HG03196 (cell line): ENCODE data around the gene GTPBP4.

ENCODE experiments used
- ATAC-seq: cut with Tn5 transposase; IDR thresholded peaks from one replicate; pipeline ENCODE4 v1.9.1; 2021; ENCODE audit not compliant: unreplicated experiment

Gene GTPBP4

GRCh38 chr10:987870-988666 is at the start of gene GTPBP4:
Gene GTPBP4, plus strand, starts transcription at chr10:988434. Its CDS starts 46 bp downstream, at chr10:988480.
- peak; percentile 97 for ATAC-seq

DNA sequence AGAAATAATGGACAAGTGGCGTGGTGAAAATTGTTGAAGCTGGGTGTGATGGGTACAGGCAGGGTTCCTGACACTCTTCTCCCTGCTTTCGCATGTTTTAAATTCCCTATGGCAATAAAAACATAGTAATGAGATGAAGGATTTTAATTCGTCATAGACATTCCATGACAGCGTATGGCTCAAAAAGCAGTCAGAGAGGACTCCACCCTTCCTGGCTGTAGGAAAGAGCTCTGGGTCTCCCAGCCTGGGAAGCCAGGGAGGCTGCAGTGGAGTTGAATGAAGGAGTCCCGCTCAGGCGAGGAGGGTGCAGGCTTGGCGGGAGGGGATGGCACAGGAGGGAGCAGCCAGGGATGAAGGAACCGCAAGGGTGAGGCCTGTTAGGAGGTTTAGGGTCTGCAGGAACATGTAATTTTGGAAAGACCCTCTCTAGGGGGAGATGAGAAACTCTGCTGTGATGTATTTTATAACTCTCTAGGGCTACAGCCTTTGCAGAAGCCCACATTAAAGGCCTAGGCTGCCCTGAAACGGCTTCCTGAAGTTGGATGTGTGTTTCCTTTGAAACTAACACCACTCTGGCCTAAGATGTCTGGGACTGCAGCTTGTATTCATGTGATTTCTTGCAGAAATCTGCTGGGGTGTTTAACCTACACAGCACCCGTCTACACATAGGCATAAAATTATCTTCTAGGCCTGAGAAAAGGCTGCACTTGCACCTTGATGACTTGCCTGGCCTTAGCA is 49.1 kb upstream of the GTPBP4 start:
- no peak for ATAC-seq

- ATAC-seq = peak; percentile 40
These were observed 44.8 kb upstream of the GTPBP4 start for GRCh38 chr10:943334-944033.

DNA sequence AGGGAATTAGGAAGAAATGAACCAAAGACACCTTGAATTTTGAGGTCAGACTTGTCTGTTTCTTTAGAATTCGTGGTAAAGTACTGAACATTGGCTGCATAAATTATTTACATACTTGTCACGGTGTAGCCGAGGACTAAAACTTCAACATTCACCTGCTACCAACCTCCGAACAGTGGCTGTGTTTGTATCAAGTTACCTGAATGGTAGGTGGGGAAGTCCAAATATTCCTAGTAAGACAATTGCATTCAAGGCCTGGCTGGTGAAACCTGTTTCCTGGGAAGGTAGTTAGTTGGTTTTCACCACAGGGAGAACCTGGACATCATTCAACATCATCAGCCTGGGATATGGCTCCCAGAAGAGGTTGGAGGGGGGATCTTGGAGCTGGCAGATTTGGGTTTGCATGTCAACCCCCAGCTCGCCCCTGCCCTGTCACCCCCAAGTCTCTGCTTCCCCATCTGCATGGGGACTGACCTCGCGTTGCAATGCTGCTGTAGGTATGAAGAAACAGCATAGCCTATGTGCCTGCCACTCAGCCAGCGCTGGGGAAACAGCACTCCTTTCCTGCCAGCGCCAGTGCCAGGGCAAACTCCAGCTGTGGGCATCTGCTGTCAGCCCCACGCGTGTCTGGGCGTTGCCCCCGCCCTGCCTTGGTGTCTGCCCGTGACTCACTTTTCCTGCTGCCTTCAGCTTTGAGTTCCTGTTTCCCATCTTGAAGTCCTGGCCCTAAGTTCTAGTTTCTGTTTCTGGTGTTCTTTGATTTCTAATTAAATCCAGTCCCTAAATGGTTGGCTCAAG is 44.0 kb upstream of the GTPBP4 start:
- ATAC-seq = no peak

GRCh38 chr10:945778-946177 is 42.5 kb upstream of the GTPBP4 start:
- ATAC-seq = no peak

DNA sequence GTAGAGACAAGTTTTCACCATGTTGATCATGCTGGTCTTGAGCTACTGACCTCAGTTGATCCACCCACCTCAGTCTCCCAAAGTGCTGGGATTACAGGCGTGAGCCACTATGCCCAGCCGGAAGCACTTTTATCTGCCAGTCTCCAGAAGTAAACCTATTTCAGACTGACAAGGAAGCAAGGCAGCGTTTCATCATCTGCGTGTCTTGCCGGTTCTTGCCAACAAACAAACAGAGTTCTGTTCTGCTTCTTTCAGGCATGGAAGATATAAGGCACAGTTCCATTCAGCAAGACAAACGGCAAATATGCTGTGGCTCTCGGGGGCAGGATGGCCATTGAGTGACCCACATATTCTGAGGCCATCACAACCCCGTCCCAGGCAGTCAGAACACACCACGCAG is 41.2 kb upstream of the GTPBP4 start:
- no peak for ATAC-seq

DNA sequence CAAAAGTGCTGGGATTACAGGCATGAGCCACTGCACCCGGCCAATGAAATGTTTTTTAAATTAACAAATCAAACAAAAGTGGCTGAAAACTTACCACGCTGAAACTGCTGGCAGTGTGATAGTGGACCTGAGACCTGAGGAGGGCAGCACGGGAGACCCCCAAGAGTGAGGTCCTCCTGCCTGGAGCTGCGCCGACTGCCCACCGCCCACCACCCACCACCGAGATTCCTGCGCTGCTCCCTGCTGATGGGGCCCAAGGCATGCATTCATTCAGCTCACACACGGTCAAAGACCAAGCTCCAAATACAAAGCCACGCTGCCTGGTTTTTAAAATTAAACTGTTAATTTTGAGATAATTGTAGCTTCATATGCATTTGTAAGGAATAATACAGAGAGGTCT is 40.4 kb upstream of the GTPBP4 start:
- no peak for ATAC-seq

- ATAC-seq = no peak
These were observed 39.9 kb upstream of the GTPBP4 start for GRCh38 chr10:948347-948746.

DNA sequence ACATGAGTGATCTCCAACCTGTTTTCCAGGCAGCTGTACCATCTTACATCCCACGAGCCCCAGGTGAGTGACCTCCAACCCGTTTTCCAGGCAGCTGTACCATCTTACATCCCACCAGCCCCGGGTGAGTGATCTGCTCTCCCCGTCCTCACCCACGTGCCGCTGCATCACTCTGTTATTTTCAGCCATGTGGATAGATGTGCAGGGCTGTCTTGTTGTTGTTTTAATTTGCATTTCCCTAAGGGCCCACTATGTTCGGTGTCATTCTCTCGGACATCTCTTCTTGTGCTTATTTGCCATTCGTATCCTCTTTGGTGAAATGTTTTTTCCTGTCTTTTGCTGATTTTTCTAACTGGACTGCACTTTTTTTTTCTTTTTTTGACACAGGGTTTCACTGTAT is 38.8 kb upstream of the GTPBP4 start:
- no peak for ATAC-seq

DNA sequence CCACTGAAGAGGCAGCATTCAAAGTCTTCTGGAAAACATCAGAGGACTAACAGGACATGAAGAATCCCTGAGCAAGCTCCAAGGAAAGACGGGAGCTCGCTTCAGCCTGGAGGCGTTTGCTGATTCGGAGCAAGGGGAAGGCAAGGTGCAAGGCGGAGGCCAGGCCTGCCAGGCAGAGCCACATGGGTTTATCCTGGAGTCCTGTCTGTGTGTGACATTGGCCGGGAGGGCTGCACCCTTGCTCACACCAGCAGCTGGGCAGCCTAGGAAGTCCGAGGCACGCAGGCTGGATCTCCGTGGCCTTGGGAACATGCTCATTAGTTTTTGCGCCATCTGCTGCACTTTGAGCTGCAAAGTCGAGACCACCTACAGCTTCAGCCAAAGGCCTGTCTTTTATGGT is 34.4 kb upstream of the GTPBP4 start:
- ATAC-seq = no peak

DNA sequence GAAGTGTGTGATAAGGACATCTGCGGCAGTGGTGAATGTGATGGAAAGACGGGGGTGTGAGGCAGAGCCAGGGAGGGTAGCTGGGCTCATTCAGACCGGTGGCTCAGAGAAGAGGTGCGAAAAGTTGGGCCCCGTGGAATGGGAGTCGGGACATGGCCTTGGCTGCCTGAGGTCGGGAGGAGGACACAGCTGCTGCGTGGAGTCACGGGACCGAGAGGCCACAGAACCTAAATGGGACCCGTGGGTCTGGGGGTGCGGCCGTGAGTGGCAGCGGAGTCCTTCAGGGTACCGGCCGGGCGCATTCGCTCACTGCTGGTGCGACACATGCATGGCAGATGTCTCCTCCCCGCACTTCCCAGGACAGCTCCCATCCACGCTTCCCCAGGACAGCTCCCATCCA is 33.8 kb upstream of the GTPBP4 start:
- ATAC-seq = no peak

GRCh38 chr10:955127-955819 is 33.0 kb upstream of the GTPBP4 start:
- ATAC-seq = no peak

GRCh38 chr10:955820-956217 is 32.4 kb upstream of the GTPBP4 start:
- no peak for ATAC-seq

DNA sequence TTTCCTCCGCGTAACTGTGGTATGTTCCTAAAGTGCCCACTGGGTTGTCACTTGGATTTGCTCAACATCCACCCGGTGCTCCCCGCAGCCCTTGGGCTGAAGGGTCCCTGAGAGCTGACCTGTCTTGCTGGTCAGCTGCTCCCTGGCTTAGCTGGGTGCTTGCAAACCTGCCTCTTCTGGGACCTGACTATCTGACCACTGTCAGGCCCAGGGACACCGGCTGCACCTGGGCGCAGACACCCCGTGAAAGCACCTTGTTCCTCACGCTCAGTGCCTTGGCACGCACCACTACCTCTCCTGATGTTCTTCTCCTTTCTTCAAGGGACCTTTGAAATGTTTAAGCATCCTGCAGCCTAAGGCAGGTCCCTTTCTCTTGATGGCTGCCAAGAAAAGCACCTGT is 30.1 kb upstream of the GTPBP4 start:
- ATAC-seq = no peak

DNA sequence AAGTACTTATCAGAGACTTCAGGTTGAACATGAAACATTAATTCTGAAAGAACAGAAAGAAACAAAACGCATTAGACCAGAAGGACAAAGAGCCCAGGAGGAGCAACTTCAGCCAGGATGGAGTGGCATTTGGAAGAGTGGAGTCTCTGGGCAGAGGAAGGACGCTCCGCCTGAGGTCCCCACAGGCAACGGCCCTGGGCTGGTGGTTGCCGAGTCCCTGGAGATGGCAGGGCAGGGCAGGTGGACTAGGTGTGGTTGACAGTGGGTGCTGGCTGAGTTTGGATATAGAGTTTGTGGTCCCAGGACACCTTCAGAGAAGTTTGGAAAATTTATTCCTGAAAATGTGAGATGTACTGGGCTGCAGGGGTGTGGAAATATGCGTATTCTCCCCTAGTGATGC is 29.4 kb upstream of the GTPBP4 start:
- no peak for ATAC-seq

DNA sequence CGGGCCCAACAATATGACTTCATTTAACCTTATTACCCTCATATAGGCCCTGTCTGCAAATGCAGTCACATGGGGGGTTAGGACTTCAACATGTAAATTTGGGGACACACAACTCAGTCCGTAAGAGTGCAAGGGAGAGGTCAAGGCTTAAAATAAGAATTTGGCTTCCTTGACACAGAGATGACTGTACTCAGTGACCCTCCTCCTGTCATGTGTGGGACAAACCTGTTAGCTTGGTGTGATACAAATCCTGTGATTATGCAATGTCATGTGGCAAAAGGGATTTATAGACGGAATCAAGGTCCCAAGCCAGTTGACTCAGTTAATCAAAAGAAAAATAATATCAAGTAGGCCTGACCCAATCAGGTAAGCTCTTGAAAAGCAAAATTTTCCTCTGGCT is 25.9 kb upstream of the GTPBP4 start:
- no peak for ATAC-seq

DNA sequence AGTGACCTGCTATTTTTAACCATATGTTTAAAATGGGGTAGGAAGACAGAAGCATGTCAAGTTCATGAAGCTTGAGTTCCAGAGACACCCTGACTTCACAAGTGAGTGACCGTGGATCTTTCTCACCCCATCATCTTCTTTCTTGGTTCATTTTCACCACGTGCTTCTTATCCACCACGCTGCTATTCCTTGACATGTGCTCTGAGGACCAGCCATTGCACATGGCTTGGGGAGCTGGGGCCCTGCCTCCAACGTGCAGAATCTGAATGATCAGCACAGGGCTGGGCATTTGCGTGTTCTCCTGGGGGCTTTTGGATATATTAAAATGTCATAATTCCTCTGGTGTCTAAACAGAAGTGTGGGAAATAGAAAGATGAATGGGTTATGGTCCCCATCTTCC is 25.0 kb upstream of the GTPBP4 start:
- ATAC-seq = no peak

DNA sequence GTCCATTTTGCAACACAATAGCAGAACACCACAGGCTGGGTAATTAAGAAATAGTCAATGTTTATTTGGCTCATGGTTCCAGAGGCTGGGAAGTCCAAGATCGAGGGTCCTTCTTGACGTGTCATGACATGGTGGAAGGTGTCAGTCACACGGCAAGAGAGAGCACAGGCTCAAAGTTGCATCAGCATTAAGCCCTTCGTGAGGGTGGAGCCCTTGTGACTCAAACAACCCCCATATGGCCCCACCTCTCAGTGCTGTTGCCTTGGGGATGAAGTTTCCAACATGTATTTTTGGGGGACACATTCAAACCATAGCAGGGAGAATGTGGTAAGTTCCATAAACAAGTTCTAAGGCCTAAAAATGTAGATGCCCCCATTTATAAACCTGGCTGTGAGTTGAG is 24.6 kb upstream of the GTPBP4 start:
- no peak for ATAC-seq

DNA sequence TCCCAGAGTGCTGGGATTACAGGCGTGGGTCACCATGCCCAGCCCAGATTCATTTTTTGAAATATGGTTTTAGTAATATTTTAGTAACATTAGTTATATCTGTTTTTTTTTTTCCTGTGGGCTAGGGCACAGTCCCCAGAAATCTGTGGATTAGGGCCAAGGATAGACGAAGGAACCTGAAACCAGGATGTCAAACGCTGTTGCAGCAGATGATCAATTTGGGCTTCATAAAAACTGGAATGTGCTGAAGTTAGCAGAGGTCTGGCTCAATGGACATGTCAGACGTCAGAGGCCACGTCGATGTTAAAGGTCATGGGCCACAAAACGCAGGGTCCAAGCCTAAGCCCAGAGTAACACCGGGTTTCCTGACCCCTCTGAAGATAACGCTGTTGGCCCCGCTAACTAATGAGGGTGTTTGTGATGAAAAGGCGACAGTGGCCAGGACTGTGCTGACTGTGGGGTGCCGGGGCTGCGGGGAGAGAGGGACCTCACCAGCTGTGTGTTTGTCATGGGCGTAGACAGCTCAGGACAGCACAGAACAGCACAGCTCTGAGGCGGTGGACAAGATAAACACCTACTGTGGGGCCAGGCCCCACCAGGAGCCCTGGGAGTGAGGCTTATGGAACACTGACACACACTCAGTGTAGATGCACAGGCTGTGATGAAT is 23.8 kb upstream of the GTPBP4 start:
- ATAC-seq = no peak

DNA sequence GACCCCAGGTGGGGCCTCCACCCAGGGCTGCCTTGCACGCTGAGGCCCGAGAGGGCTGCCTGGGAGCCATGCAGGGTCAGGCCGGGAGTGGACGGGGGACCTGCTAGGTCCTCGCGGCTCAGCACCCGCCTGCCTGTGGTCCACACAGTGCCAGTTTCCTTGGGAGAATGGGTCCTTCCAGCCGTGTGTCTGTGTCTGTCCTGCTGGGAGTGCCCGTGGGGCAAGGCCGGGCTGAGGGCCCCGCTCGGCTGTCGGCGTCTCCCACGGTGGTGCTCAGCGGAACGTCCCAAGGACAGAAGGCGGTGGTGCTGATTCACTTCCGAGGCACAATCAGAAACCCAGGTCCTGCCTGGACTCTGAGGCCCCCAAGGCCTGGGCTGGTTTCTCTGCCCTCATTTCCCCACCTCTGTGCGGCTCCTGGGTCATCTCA is 23.2 kb upstream of the GTPBP4 start:
- ATAC-seq = no peak
